Measurements from ENCODE around the gene GANC.

DNA sequence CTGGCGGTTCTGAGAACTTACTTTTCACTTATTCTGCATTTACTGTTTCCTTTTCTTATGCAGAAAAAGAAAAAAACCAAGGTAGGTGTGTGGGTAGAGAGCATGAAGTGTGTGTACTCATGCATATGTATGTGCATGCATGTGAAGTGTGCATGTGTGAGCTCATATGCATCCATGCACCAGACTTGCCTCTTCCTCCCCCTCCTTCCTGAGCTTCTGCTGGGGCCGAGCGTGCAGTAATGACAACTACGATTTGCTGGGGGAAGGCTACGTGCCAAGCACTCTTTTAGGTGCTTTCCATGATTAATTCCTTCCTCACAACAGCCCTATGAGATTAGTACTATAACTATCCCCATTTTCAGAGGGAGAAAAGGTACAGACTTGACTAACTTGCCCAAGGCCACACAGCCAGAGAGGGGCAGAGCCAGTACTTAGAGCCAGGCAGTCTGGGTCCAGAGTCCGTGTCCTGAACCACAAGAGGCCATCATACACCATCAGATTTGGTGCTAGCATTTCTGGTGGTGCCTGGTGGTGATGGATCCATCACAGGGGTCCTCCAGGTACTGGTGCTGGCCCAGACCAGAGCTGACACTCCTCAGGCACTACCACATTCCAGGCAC lies 133.0 kb downstream of the GANC start:
- TF ChIP-seq, protein P1, sequence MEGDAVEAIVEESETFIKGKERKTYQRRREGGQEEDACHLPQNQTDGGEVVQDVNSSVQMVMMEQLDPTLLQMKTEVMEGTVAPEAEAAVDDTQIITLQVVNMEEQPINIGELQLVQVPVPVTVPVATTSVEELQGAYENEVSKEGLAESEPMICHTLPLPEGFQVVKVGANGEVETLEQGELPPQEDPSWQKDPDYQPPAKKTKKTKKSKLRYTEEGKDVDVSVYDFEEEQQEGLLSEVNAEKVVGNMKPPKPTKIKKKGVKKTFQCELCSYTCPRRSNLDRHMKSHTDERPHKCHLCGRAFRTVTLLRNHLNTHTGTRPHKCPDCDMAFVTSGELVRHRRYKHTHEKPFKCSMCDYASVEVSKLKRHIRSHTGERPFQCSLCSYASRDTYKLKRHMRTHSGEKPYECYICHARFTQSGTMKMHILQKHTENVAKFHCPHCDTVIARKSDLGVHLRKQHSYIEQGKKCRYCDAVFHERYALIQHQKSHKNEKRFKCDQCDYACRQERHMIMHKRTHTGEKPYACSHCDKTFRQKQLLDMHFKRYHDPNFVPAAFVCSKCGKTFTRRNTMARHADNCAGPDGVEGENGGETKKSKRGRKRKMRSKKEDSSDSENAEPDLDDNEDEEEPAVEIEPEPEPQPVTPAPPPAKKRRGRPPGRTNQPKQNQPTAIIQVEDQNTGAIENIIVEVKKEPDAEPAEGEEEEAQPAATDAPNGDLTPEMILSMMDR (IDR thresholded peaks at IDR 0.05; ENCODE audit: borderline replicate concordance, extremely low read depth, low read length, poor library complexity, severe bottlenecking): no peak
- no peak for TF ChIP-seq EZH2 (IDR thresholded peaks at IDR 0.05; ENCODE audit: borderline replicate concordance, low read depth, low read length, severe bottlenecking)

Measured in DND-41 (cell line).